Amygdala (tissue), 56 donors: ENCODE data around the gene DEFB121.
"Not testable (repeated sequence)": the region's sequence is repeated elsewhere in the genome, so short reads cannot be mapped to it uniquely, and the experiment has no call there.

Experiments
- DNase-seq, 56 donors: peaks; one replicate each; lab custom pipeline; 2025; lab: John Stamatoyannopoulos, UW

Gene DEFB121

DNA sequence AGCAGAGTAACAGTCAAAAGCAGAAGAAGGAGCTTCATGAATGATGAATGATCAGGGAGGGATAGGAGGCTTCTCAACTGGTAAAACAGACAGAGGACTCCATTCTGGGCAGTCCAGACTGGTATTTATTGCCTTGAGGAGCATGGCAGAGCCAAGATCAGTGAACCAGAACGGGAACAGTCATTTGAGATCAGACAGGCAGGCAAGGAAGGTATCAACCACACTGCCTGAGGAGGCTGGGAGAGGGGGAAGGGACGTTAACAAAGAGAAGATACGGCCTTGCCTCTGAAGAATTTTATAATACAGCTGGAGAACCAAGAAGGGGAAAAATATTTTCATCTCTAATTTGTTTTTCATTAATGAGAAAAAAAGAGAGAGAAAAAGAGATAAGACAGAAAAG lies at the start of gene DEFB121:
DEFB121 (minus strand) TSS at position 101 of the 400 bp plus-strand sequence; CDS start at position 38, 63 bp downstream.
- DNase-seq: no peak

DNA sequence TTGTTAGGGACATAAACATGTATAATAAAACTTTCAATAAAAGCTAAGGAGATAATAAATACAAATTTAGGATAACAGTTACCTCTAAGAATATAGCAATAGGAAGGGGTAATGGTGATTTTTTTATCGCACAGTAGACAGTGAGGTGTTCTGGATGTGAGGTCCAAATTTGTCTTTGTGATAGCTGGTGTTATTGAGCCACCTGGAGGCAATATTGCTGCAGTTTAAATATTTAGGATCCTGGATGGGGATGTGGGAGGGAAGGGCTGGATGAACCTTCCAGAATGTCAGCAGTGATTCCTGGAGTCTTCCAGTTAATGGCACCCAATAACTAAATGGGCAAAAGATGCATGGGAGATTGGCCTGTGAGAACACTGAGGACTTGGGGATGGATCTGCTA lies 48.3 kb upstream of the DEFB121 start:
- DNase-seq: no peak

- no peak for DNase-seq
Observed at GRCh38 chr20:31452575-31452974, 46.6 kb upstream of the DEFB121 start.

- DNase-seq: no peak
Observed at GRCh38 chr20:31449511-31450414, 43.7 kb upstream of the DEFB121 start.

- DNase-seq: no peak
Observed at GRCh38 chr20:31446084-31446819, 40.2 kb upstream of the DEFB121 start.

DNA sequence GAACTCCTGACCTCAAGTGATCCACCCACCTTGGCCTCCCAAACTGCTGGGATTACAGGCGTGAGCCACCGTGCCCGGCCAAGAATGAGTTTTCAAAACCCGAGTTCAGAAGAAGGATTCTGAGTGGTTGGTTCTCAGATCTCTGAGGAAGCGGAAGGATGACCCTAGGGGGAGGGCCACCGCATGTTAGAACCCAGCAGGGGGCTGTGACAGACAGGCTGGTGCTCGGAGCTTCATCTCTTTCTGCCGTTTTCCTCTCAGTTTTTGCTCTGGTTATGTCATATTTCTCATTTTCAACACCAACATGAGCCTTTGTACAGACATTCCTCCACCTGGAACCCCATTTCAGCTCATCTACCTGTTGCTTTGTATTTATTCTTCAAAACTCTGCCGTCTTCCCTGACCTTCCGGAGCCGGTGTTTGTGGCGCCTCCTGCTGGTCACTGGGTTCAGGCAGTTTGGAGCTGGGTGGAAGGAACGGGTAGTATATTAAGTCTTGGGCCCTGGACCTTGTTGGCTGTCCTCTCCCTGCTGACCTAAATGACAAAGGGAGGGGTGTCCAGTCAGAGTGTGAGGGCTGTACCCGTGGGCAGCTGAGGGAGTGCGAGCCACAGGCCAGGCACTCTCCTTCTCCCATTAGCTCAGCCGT lies 34.1 kb upstream of the DEFB121 start, which contains the start of gene DEFB123:
DEFB123 (plus strand) TSS at position 621 of the 648 bp plus-strand sequence. CDS start 67 bp downstream, outside the sequence.
- no peak for DNase-seq

GRCh38 chr20:31430568-31431115 lies 24.6 kb upstream of the DEFB121 start:
- DNase-seq: no peak

GRCh38 chr20:31427576-31427975 lies 21.6 kb upstream of the DEFB121 start:
- not testable (repeated sequence) for DNase-seq

DNA sequence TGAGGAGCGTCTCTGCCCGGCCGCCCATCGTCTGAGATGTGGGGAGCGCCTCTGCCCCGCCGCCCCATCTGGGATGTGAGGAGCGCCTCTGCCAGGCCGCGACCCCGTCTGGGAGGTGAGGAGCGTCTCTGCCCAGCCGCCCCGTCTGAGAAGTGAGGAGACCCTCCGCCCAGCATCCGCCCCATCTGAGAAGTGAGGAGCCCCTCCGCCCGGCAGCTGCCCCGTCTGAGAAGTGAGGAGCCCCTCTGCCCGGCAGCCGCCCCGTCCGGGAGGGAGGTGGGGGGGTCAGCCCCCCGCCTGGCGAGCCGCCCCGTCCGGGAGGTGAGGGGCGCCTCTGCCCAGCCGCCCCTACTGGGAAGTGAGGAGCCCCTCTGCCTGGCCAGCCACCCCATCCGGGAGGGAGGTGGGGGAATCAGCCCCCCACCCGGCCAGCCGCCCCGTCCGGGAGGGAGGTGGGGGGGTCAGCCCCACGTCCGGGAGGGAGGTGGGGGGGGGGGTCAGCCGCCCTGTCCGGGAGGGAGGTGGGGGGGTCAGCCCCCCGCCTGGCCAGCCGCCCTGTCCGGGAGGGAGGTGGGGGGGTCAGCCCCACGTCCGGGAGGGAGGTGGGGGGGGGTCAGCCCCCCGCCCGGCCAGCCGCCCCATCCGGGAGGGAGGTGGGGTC lies 21.0 kb upstream of the DEFB121 start:
- DNase-seq: not testable (repeated sequence)

DNA sequence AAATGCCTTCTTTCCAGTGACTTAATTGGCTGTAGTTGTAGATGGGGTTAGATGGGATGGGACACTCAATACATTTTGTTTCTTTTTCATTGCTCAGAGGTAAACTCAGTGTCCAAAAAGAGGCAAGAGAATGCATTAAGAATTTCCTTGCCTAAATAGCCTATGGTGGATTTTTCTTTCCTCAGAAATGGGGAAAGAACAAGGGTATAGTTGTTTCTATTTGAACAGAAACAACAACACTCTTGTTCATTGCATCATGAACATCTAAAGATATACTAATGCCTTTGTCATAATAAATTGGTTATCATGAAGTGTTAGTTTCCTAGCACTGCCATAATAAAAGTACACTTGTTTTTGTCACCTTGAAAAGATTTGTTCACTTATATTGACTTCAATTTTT lies 19.8 kb upstream of the DEFB121 start:
- no peak for DNase-seq

- no peak for DNase-seq
Observed at GRCh38 chr20:31418307-31418706, 12.3 kb upstream of the DEFB121 start.

DNA sequence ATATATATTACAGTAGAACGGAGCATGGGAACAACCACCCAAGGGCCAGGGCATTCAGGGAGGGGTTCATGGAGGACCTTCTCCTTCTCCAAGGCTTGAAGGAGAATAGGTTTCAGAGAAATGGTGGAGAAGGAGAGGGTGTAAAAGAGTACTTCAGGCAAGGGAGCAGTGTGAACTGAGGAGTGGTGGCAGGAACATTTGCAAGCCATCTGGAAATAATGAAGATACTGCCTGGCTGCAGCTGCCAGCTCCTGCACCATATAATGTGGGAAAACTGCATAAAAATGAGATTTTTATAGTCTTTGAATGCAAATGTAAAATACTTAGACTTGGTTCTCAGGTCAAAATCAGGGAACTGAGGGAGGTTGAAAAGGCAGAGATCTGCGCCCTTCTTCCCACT lies 9.6 kb upstream of the DEFB121 start:
- DNase-seq: no peak

DNA sequence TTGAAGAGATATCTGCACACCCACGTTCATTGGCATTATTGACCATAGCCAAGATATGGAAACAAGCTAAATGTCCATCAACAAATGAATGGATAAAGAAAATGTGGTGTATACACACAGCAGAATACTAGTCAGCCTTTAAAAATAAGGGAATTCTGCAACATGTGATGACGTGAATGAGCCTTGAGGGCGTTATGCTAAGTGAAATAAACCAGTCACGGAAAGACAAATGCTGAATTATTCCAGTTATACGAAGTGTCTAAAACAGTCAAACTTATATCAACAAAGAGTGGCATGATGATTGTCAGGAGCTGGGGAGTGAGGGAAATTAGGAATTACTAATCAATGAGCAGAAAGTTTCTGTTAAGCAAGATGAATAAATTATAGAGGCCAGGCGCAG lies 8.4 kb upstream of the DEFB121 start:
- DNase-seq: no peak

DNA sequence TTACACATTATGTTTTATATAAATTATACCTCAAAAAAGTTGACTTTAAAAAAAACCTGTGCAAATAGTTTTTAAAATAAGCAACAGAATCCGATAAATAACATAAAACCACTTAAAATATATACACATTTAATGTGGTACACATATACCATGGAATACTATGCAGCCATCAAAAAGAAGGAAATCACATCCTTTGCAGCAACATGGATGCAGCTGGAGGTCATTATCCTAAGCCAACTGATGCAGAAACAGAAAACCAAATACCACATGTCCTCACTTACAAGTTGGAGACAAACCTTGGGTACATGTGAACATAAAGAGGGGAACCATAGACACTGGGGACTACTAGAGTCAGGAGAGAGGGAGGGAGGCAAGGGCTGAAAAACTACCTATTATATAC lies 4.0 kb upstream of the DEFB121 start:
- DNase-seq: no peak

- DNase-seq: no peak
Observed at GRCh38 chr20:31403886-31404285, 2.1 kb downstream of the DEFB121 start.

DNA sequence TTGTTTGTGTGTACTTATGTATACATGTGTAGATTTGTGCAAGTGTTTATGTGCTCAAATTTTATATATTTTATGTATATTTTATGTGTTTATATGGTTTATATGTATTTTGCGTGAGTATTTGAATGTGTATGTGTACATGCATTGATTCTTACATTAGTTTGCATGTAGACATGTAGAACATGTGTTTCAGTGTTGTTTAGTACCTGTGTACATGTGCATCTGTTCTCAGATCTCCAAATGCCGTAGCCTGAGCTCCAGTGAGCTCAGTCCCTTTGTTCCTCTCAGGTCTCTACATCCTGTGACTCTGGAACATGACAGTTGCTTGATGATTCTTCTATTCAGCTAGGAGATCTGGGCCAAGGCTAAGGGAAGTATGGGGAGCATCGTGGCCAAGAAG lies 11.1 kb downstream of the DEFB121 start:
- no peak for DNase-seq

- DNase-seq: no peak
Observed at GRCh38 chr20:31392836-31393235, 13.2 kb downstream of the DEFB121 start.

- DNase-seq: no peak
Observed at GRCh38 chr20:31390490-31390889, 15.5 kb downstream of the DEFB121 start, which contains the start of gene DEFB119. Gene DEFB119 (minus strand): TSS chr20:31390590. CDS start chr20:31390483, 107 bp downstream.

DNA sequence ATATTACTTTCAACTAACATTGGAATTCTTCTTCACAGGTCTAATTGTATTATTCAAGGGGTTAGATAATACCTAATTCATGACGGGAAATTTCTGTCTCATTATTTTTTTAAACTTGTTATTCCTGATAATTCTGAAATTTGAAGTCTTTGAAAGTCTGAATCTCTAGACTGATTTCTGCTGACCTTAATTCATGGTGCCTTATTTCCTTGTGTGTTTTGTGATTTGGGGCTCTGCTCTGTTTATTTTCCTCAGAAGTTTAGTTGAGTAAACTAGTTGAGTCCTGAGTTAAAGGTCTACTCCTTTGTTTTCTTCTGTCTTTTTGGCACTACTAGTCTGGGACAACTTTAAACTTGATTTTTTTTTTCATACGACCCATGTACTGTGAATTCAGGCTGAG lies 31.7 kb downstream of the DEFB121 start:
- no peak for DNase-seq

DNA sequence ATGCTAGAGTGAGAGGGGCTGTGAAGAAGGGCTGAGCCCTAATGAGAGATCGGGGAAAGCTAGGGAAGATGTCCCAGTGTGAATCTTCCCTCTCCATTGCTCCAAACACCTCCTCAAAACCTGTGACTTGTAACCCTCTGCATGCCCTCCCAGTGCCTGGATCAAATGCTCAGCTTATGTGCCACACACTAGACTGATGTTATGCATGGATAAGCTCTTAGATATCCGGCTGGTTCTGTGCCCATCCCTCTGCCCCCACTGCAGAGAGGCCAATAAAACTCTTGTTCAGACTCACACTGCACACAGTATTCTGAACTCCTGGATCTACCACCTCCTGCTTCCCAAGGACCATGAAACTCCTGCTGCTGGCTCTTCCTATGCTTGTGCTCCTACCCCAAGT lies 37.7 kb downstream of the DEFB121 start, which contains the start of gene DEFB118:
DEFB118 (plus strand) TSS at position 301 of the 400 bp plus-strand sequence; CDS start at position 351, 50 bp downstream.
- DNase-seq: no peak
